ENCODE data around the gene CRYBA2.

The CRYBA2 gene

DNA sequence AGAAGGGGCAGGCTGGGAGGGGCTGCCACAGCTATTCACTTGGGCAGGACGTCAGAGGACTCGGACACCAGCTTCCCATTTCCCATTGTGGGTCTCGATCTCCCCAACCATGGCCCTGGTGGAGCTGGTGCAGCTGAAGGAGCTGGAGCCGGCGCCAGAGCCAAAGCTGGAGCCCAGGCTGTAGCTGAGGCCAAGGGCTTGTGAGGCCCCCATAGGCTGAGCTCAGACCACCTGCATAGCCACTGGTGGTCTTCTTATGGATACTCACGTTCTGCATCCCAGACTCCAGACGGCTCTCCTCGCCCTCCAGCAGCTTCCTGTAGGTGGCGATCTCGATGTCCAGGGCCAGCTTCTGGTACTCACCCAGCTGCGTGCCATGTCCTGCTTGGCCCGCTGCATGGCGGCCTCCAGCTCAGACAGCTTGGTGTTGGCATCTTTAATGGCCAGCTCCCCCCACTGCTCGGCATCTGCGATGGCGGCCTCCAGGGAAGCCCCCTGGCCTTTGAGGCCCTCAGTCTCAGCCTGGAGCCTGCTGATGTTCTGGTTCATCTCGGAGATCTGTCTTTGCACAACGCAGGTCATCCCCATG is 39.8 kb downstream of the CRYBA2 start:
- Histone ChIP-seq H3K79me2 (ENCODE audit: insufficient read depth, low read length) (no peaks in the 10 kb centered on the region), H3K9me2 (ENCODE audit: low read depth, low read length) (no peaks in the 10 kb centered on the region), H3K4me2 (ENCODE audit: low read length) (no peak overlapping the region), H2AFZ (ENCODE audit: low read length) (no peak overlapping the region), H3K27ac (ENCODE audit: low read depth, low read length, poor library complexity, severe bottlenecking) (no peak overlapping the region), H3K9me3 (ENCODE audit: low read length) (no peaks in the 10 kb centered on the region), H3K27me3 (ENCODE audit: insufficient read depth, low read length) (peaks cover 5% of the 10 kb centered on the region; the same call in 1 of the 2 replicates), H3K4me1 (ENCODE audit: insufficient read depth, low read length, severe bottlenecking) (no peaks in the 10 kb centered on the region), H3K4me3 (ENCODE audit: low read depth, low read length, poor library complexity, severe bottlenecking) (no peak overlapping the region), H3F3A (ENCODE audit: insufficient read depth, low read length) (no peaks in the 10 kb centered on the region), H3K36me3 (ENCODE audit: insufficient read depth, low read length) (no peaks in the 10 kb centered on the region), H4K20me1 (ENCODE audit: insufficient read depth, low read length) (no peaks in the 10 kb centered on the region), H3K9ac (ENCODE audit: low read length) (no peak overlapping the region)
- no peak for TF ChIP-seq CTCF (IDR thresholded peaks at IDR 0.05; ENCODE audit: low read length)
- no peak for TF ChIP-seq EZH2 (IDR thresholded peaks at IDR 0.05; ENCODE audit: borderline replicate concordance, low read length)

- Histone ChIP-seq H3K9me2 (ENCODE audit: low read depth, low read length) (no peaks in the 10 kb centered on the region), H3F3A (ENCODE audit: insufficient read depth, low read length) (no peaks in the 10 kb centered on the region), H3K9ac (ENCODE audit: low read length) (no peak overlapping the region), H3K9me3 (ENCODE audit: low read length) (no peaks in the 10 kb centered on the region), H2AFZ (ENCODE audit: low read length) (no peak overlapping the region), H3K27ac (ENCODE audit: low read depth, low read length, poor library complexity, severe bottlenecking) (no peak overlapping the region), H3K4me3 (ENCODE audit: low read depth, low read length, poor library complexity, severe bottlenecking) (no peak overlapping the region), H3K27me3 (ENCODE audit: insufficient read depth, low read length) (peaks cover 5% of the 10 kb centered on the region; the same call in 1 of the 2 replicates), H3K4me1 (ENCODE audit: insufficient read depth, low read length, severe bottlenecking) (no peaks in the 10 kb centered on the region), H3K79me2 (ENCODE audit: insufficient read depth, low read length) (no peaks in the 10 kb centered on the region), H3K4me2 (ENCODE audit: low read length) (no peak overlapping the region), H4K20me1 (ENCODE audit: insufficient read depth, low read length) (no peaks in the 10 kb centered on the region), H3K36me3 (ENCODE audit: insufficient read depth, low read length) (no peaks in the 10 kb centered on the region)
- TF ChIP-seq EZH2 (IDR thresholded peaks at IDR 0.05; ENCODE audit: borderline replicate concordance, low read length) = no peak
- TF ChIP-seq CTCF (IDR thresholded peaks at IDR 0.05; ENCODE audit: low read length) = no peak
These were observed 41.1 kb downstream of the CRYBA2 start for GRCh38 chr2:218952160-218952559.

DNA sequence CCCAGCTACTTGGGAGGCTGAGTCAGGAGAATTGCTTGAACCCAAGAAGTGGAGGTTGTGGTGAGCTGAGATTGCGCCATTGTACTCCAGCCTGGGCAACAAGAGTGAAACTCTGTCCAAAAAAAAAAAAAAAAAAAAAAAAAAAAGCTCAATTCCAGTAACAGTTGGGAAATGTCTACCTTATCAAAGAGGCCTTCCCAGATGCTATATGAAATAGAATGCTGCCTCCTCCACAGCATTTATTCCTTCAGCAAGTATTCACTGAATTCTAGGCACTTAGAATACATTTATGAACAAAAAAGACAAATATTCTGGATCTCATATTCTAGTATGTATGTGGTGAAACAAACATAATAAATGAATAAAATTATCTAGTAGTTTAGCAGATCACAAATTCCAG is 46.6 kb downstream of the CRYBA2 start:
- Histone ChIP-seq H3K4me1 (ENCODE audit: insufficient read depth, low read length, severe bottlenecking) (no peaks in the 10 kb centered on the region), H3K9me2 (ENCODE audit: low read depth, low read length) (no peaks in the 10 kb centered on the region), H2AFZ (ENCODE audit: low read length) (no peak overlapping the region), H3K4me2 (ENCODE audit: low read length) (no peak overlapping the region), H3K27me3 (ENCODE audit: insufficient read depth, low read length) (0 out of 2 replicates have a peak, but pooled peaks cover 4% of the 10 kb centered on the region), H3K4me3 (ENCODE audit: low read depth, low read length, poor library complexity, severe bottlenecking) (no peak overlapping the region), H3K9ac (ENCODE audit: low read length) (no peak overlapping the region), H3K36me3 (ENCODE audit: insufficient read depth, low read length) (no peaks in the 10 kb centered on the region), H3K9me3 (ENCODE audit: low read length) (no peaks in the 10 kb centered on the region), H3K79me2 (ENCODE audit: insufficient read depth, low read length) (no peaks in the 10 kb centered on the region), H3K27ac (ENCODE audit: low read depth, low read length, poor library complexity, severe bottlenecking) (no peak overlapping the region), H3F3A (ENCODE audit: insufficient read depth, low read length) (no peaks in the 10 kb centered on the region), H4K20me1 (ENCODE audit: insufficient read depth, low read length) (no peaks in the 10 kb centered on the region)
- TF ChIP-seq EZH2 (IDR thresholded peaks at IDR 0.05; ENCODE audit: borderline replicate concordance, low read length) (no peak), CTCF (IDR thresholded peaks at IDR 0.05; ENCODE audit: low read length) (no peak)

Data from OCI-LY1 (cell line).